Breast epithelium (tissue), 4 donors: ENCODE results near the gene RAB27A. TPM values are rescaled to one million over a fixed set of nuclear protein-coding genes. Genes with fewer than 3 reads are reported as not detected.
A peak's percentile ranks its signal among the peaks of the same experiment; 100 is the strongest.
"Not testable (repeated sequence)": the region's sequence is repeated elsewhere in the genome, so short reads cannot be mapped to it uniquely, and the experiment has no call there.

Experiments
- DNase-seq, 2 donors: peaks; one replicate each; pipeline ENCODE4 v3.0.0-alpha.2; 2019; ENCODE audit warnings: low spot score in 2 of 2
- H3K27ac ChIP-seq, 2 donors: fragments of 200-600 bp; sonication (generic) in 1 of 2; one replicate each; pipeline ENCODE4 v1.5.1; 2016 to 2019; ENCODE audit warnings: mild to moderate bottlenecking in 1 of 2
- H3K27me3 ChIP-seq, 2 donors: fragments of 200-600 bp; sonication (generic) in 1 of 2; one replicate each; pipeline versions ENCODE4 v1.5.1 to v1.6.0; 2017 to 2019; ENCODE audit warnings: control low read depth in 1 of 2, mild to moderate bottlenecking in 1 of 2
- H3K36me3 ChIP-seq: fragments of 200-600 bp; one replicate; pipeline ENCODE4 v1.5.1; 2019
- H3K4me1 ChIP-seq, 2 donors: fragments of 200-600 bp; sonication (generic); one replicate each; pipeline ENCODE4 v1.5.1; 2016 to 2019; ENCODE audit warnings: control low read depth in 1 of 2
- H3K4me3 ChIP-seq, 3 donors: fragments of 200-600 bp; sonication (generic); 1 replicate in 2 of 3; 2 replicates in 1 of 3; pipeline ENCODE4 v1.5.1; 2016 to 2019; ENCODE audit warnings: mild to moderate bottlenecking in 3 of 3, moderate library complexity in 2 of 3
- H3K9me3 ChIP-seq, 2 donors: fragments of 200-600 bp; sonication (generic) in 1 of 2; one replicate each; pipeline ENCODE4 v1.5.1; 2016 to 2019; ENCODE audit warnings: control low read depth in 1 of 2
- CTCF ChIP-seq, 3 donors: fragments of 450-650 bp; IDR thresholded peaks; one replicate each; pipeline ENCODE4 v1.5.1; 2016 to 2017; ENCODE audit warnings: antibody characterized with exemption in 3 of 3, mild to moderate bottlenecking in 3 of 3, moderate library complexity in 3 of 3
- POLR2A ChIP-seq: fragments of 450-650 bp; IDR thresholded peaks from one replicate; pipeline ENCODE4 v1.6.1; 2016; ENCODE audit warnings: antibody characterized with exemption, mild to moderate bottlenecking, moderate library complexity
- POLR2AphosphoS5 ChIP-seq, 3 donors: sonication (generic); formaldehyde crosslinking; IDR thresholded peaks; one replicate each; pipeline ENCODE4 v1.6.1; 2017; ENCODE audit warnings: antibody characterized with exemption in 3 of 3
- intact Hi-C: fragments of 100-400 bp; cut with DNase I; formaldehyde crosslinking; loops from one replicate; pipeline ENCODE4 v1.15.1; 2023; ENCODE audit warnings: low total_unique reads
- total RNA-seq, 3 donors: library from RNA; depleted of rRNA; stranded (reverse); fragments of >200 nt; gene quantifications; one replicate each; pipeline ENCODE4 v1.1.0, GENCODE V29; 2016

RAB27A gene
- total RNA-seq, 3 donors from 2014 or later = 7.4 to 21.3 (median 18.3) TPM

GRCh38 chr15:55250392-55250791 lies 39.2 kb downstream of the RAB27A start:
- Histone ChIP-seq H3K27ac (peak overlapping the region in 1 of 2 donors; percentile 71), H3K9me3 (no peaks in the 10 kb centered on the region), H3K4me3 (no peak overlapping the region), H3K4me1 (no peaks in the 10 kb centered on the region), H3K36me3 (no peaks in the 10 kb centered on the region), H3K27me3 (no peaks in the 10 kb centered on the region)
- DNase-seq = no peak
- intact Hi-C loops = no loop called here
- TF ChIP-seq POLR2AphosphoS5 (IDR thresholded peaks at IDR 0.05) (peak in 2 of 3 donors; percentile 61 to 84), POLR2A (no peak)

GRCh38 chr15:55249885-55250284 lies 39.7 kb downstream of the RAB27A start:
- H3K36me3 ChIP-seq, intact Hi-C loops, H3K27ac ChIP-seq: not testable (repeated sequence)

DNA sequence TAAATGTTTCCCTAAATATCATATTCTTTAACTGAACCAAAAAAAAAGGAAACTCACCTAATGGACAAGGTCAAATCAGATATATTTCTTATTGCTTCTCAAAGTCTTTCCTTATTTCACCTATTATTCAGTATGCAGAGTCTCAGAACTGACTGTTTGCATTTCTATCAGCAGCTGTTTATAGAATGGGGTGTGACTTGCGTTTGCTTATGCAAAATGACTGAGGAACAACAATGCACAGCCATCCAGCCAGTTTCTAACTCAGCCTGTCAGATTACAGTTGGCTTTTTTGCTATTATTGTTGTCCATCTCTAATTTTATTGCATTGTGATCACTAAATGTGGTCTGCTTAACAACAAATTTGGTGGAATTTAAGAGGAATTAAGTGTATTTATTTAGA lies 40.7 kb downstream of the RAB27A start:
- H3K36me3 ChIP-seq = no peaks in the 10 kb centered on the region
- H3K4me1 ChIP-seq = no peaks in the 10 kb centered on the region
- H3K27ac ChIP-seq = no peak overlapping the region
- H3K27me3 ChIP-seq = no peaks in the 10 kb centered on the region
- H3K9me3 ChIP-seq = no peaks in the 10 kb centered on the region
- no peak overlapping the region for H3K4me3 ChIP-seq
- DNase-seq = no peak
- TF ChIP-seq POLR2AphosphoS5 (IDR thresholded peaks at IDR 0.05) (no peak), POLR2A (no peak)
- intact Hi-C loops = no loop called here

More at GRCh38 chr15:55249885-55250284, 39.7 kb downstream of the RAB27A start:
- H3K9me3 ChIP-seq, DNase-seq, H3K27me3 ChIP-seq, H3K4me1 ChIP-seq, H3K4me3 ChIP-seq: not testable (repeated sequence)

DNA sequence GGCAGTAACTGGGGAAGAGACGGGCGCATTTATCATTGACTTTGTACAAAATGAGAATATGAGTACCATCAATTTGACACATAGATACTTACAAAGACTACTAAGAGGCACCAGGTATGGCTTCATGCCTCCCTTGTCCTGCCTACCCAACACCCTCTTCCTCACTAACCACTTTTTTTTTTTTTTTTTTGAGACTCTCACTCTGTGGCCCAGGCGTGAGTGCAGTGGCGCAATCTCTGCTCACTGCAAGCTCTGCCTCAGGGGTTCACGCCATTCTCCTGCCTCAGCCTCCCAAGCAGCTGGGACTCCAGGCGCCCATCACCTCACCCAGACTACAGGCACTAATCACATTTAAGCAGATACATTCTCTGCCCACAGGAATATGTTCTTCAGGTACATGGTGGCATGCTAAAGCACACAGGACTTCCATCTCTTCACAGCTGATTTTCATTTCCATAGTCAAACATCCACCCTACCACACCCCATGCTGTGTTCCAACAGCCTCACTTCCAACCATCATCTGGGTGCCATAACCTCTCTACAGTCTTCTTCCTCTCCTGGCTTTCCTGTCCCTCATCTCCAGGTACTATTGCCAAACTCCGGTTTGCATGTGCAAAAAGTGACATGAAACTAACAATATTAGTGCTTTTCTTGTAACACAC lies 41.7 kb downstream of the RAB27A start:
- H3K4me3 ChIP-seq = no peak overlapping the region
- H3K4me1 ChIP-seq = no peaks in the 10 kb centered on the region
- no peak for DNase-seq
- no peaks in the 10 kb centered on the region for H3K36me3 ChIP-seq
- no peaks in the 10 kb centered on the region for H3K27me3 ChIP-seq
- no peaks in the 10 kb centered on the region for H3K9me3 ChIP-seq
- TF ChIP-seq POLR2A = no peak
- TF ChIP-seq POLR2AphosphoS5 (IDR thresholded peaks at IDR 0.05) = no peak
- TF ChIP-seq CTCF (IDR thresholded peaks at IDR 0.05) = no peak
- no peak overlapping the region for H3K27ac ChIP-seq
- intact Hi-C loops = no loop called here

- intact Hi-C loops = no loop called here
- H3K27me3 ChIP-seq = no peaks in the 10 kb centered on the region
- H3K4me1 ChIP-seq = no peaks in the 10 kb centered on the region
- no peaks in the 10 kb centered on the region for H3K36me3 ChIP-seq
- no peak overlapping the region for H3K4me3 ChIP-seq
- no peaks in the 10 kb centered on the region for H3K9me3 ChIP-seq
- DNase-seq = no peak
- TF ChIP-seq POLR2A = no peak
- H3K27ac ChIP-seq = no peak overlapping the region
Observed at GRCh38 chr15:55247311-55247710, 42.3 kb downstream of the RAB27A start.

GRCh38 chr15:55246567-55246966 lies 43.0 kb downstream of the RAB27A start:
- intact Hi-C loops = no loop called here
- no peak for TF ChIP-seq POLR2A
- TF ChIP-seq POLR2AphosphoS5 (IDR thresholded peaks at IDR 0.05) = no peak
- no peak for TF ChIP-seq CTCF (IDR thresholded peaks at IDR 0.05)
- no peaks in the 10 kb centered on the region for H3K4me1 ChIP-seq

DNA sequence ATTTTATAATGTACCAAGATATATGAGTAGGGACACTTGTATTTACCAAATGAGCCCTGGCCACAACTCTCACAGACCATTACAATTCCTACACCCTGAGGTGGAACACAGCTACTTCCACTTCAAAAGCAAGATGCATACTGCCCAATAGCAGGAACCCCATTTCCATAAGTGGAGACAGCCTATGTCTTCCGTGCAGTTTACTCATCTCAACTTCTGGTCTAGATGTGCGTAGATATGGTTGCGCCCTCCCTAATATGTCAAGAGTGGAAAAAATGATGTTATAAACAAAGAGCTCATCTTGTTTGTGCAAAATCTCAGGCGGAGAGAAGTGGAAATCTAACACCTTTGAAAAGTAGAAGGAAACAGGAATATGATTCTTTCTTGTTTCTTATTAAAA lies 44.6 kb downstream of the RAB27A start:
- intact Hi-C loops = no loop called here
- Histone ChIP-seq H3K27me3 (no peaks in the 10 kb centered on the region), H3K4me1 (no peaks in the 10 kb centered on the region), H3K4me3 (no peak overlapping the region), H3K9me3 (no peaks in the 10 kb centered on the region), H3K27ac (no peak overlapping the region), H3K36me3 (no peaks in the 10 kb centered on the region)
- DNase-seq = no peak
- TF ChIP-seq CTCF (IDR thresholded peaks at IDR 0.05) = no peak
- no peak for TF ChIP-seq POLR2A
- no peak for TF ChIP-seq POLR2AphosphoS5 (IDR thresholded peaks at IDR 0.05)

More at GRCh38 chr15:55246567-55246966, 43.0 kb downstream of the RAB27A start:
- Histone ChIP-seq H3K4me3 (no peak overlapping the region), H3K27ac (no peak overlapping the region), H3K9me3 (no peaks in the 10 kb centered on the region), H3K27me3 (no peaks in the 10 kb centered on the region), H3K36me3 (no peaks in the 10 kb centered on the region)
- no peak for DNase-seq
